TTC549 (cell line): ENCODE measurements around the gene ATG10.

ENCODE experiments used
- FAIRE-seq: peaks from 2 replicates; lab custom pipeline; 2012; peaks lifted over from hg19 to GRCh38; lab: Jason Lieb, UNC

ATG10 gene

GRCh38 chr5:82165740-82166530 is 194.1 kb downstream of the ATG10 start:
- peak; percentile 87 for FAIRE-seq

DNA sequence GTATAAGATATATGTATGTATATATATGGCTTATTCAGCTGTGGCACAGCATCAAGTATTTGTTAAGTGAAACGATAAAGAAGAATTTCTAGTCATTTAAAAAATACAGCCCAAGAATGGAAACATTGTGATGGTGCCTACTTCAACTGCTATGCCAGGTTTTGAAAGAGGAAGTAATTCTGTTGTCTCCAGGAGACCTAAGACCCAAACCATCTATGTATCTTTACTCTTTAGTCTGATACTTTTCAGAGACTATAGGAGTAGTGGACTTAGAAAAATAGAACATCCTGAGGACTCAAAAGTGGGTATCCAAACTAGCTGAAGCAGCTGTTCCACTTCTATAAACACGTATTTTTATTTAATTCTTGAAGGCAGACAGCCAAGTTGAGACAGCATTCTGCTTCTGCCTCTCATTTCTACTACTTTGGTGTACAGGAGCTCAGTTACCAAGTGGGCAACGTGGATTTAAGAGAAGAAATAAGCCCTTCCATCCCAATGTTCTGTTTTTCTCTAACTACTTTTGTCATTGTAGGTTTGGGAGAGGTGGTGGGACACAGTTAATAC is 195.6 kb downstream of the ATG10 start:
- FAIRE-seq: no peak

DNA sequence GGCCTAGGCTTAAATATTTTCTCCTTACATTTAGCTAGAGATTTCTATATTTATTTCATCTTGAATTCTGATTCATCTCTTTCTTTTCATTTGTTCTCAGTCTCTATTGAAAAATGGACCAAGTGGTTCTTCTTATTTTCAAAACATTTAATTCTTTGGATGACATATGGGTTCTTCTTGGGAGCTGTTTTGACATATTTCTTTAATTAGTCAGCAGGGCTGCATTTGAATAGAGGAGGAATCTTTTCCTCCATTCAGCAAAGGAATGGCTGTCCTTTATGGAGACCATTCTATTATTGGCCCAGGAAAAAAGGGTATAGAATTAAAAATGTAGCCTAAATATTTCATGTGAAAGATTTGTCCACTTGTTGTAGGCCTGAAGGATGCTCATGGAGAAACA is 196.5 kb downstream of the ATG10 start:
- no peak for FAIRE-seq

GRCh38 chr5:82169892-82170291 is 198.1 kb downstream of the ATG10 start:
- FAIRE-seq: no peak

DNA sequence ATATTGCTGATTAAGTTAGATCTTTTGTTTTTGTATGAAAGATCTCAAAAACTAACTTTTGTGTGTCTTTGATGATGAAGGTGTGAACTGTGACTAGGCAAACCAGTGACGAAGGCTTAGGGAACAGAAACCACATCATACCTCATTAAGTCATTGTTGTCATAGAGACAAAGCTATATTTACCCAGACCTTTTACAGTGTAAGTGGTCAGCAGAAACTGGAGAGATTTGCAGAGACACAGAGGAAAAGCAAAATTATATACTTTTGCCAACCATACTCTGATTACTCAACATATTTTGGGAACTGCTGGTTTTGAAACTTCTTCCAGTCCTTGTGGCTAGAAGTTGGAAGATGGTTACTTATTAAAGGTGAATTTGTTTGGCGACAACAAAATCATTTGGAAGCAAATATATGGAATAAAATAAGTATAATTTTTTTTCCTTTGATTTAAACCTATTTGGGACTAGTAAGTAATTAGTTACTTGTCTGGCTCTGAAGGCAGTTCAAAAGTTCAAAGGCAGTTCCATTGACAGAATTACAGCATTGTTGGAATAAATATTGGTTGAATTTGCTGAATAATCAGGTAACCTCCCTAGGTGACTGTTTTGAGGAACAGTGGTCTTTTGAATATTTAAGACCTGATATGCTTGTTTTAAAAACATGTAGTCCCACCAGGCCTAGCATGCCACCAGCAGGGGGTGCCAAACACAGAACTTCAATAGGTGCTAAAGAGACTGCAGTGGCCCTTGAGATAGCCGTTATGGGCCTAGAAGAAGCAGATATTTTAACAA is 202.5 kb downstream of the ATG10 start:
- FAIRE-seq: peak; percentile 54

DNA sequence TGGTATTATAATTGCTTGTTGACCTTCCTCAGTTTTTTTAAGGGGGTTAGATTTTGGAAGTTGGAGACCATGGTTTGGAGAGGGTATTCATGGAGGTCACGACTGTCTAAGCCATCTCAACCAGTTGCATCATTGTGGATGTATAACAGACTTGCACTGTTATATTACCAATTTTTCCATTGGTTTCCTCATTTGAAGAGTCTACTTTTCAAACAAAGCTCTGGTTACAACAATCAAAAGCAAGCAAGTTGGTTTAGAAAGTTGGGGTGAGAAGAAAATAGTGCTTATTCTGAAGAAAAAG is 203.0 kb downstream of the ATG10 start:
- no peak for FAIRE-seq

DNA sequence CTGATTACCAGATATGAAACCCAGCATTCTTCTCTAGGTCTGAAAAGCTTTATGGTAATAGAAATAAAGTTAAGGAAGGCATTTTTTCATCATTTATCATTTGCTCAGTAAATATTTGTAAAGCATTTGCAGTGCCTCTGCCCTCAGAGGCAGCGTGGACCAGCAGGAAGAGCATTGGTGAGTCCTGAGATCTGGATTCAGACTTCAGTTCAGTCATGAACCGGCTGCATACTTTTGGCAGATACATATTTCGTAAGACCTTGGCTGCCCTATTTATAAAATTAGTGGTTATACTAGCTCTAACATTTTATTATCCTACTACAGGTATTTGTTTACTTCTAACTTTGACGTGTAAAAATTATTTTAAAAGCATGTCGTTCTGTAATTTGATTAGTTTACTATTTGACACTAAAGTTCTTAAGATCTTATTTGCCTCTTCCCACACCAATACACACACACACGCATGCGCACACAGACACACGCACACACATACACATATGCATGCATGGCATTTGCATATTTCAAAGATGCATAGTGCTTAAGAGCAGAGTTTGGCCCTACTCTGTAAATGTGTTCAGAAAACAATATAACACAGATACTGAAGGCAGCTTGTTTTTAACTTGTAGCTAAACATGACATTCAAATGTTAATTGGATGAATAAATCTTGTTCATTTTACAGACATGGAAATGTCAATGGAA is 204.4 kb downstream of the ATG10 start:
- no peak for FAIRE-seq

- FAIRE-seq: no peak
Measured at GRCh38 chr5:82178378-82178777, 206.6 kb downstream of the ATG10 start.

DNA sequence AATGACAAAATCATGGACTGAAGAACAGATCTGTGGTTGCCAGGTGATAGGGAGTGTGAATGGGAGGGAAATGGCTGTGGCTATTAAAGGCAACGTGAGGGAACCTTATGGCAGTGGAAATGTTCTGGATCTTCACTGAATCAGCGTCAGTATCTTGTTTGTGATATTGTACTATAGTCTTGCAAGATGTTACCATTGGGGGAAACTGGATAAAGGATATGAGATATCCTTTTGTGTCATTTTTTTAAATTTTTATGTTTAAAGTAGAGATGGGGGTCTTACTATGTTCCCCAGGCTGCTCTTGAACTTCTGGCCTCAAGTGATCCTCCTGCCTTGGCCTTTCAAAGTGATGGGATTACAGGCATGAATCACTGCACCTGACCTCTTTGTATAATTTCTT is 210.8 kb downstream of the ATG10 start:
- FAIRE-seq: no peak

DNA sequence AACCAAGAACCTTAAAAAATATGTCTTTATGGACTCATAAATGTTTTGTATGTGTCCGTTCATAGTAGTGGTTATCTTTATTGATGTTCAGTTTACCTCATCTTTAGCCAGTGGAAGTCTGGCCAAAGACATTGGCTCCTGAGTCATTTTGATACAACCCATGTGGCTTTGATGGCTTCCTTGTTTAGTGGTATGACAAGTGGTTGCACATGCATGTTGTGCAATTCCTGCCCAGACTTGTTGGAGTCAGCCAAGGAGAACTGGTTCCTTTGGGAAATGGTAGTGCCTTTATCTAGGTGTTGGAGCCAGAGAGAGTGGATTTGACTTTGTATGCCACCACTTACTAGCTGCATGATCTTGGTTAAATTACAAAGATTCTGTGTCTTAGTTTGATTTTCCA is 212.0 kb downstream of the ATG10 start:
- FAIRE-seq: no peak

DNA sequence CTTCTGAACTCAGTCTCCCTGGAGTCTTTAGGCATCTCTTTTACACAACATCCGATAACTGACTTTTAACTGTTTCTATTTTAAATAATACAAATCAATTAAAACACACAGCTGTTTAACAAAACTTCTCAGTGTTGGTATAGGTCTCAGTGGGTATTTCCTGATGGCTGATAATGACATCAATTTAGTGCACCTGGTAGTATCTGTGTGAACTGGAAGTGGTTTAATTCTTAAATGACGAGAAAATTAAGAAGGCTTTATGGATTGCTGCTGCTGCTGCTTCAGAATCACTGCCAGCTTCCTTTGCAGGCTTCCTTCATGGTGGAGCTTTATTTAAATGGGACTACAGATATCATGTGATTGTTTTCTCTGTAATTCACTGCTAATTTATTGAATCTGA is 214.0 kb downstream of the ATG10 start:
- no peak for FAIRE-seq

GRCh38 chr5:82197550-82197949 is 225.7 kb downstream of the ATG10 start:
- FAIRE-seq: no peak

- no peak for FAIRE-seq
Measured at GRCh38 chr5:82204567-82204966, 232.7 kb downstream of the ATG10 start.

DNA sequence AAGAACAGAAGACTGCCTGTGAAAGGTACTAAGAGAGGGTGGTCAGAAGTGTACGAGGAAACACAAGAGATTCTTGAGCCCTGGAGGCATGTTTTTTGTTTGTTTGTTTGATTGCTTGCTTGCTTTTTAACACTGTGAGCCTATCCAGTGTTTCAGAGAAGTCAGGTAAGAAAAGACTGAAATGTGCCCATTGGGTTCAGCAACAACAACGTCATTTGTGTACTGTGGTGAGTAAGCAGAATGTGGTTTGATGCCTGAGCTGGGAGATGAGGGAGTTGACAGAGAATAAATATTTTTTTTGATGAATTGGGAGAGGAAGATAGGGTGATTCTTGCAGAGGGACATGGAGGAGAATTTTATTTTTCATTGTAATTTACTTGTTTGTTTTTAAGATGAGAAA is 233.2 kb downstream of the ATG10 start:
- FAIRE-seq: no peak

- FAIRE-seq: no peak
Measured at GRCh38 chr5:82208371-82208770, 236.5 kb downstream of the ATG10 start.

- no peak for FAIRE-seq
Measured at GRCh38 chr5:82211855-82212572, 240.2 kb downstream of the ATG10 start.

DNA sequence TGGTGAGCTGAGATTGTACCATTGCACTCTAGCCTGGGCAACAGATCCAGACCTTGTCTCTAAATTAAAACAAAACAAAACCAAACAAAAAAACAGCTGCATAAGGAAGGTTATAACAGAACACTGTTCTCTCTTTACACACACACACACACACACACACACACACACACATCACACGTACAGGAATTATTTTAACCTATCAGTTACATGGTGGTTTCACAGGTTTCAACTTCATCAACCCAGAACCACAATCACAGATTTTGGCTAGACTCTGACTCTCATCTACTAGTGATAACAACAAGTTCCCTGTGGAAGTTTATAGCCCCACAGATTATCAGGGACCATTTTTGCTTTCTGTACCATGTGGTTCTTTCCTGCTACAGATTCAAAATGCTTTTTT is 246.1 kb downstream of the ATG10 start:
- no peak for FAIRE-seq

- no peak for FAIRE-seq
Measured at GRCh38 chr5:82218374-82219156, 246.7 kb downstream of the ATG10 start.

- no peak for FAIRE-seq
Measured at GRCh38 chr5:82221020-82221419, 249.2 kb downstream of the ATG10 start.

DNA sequence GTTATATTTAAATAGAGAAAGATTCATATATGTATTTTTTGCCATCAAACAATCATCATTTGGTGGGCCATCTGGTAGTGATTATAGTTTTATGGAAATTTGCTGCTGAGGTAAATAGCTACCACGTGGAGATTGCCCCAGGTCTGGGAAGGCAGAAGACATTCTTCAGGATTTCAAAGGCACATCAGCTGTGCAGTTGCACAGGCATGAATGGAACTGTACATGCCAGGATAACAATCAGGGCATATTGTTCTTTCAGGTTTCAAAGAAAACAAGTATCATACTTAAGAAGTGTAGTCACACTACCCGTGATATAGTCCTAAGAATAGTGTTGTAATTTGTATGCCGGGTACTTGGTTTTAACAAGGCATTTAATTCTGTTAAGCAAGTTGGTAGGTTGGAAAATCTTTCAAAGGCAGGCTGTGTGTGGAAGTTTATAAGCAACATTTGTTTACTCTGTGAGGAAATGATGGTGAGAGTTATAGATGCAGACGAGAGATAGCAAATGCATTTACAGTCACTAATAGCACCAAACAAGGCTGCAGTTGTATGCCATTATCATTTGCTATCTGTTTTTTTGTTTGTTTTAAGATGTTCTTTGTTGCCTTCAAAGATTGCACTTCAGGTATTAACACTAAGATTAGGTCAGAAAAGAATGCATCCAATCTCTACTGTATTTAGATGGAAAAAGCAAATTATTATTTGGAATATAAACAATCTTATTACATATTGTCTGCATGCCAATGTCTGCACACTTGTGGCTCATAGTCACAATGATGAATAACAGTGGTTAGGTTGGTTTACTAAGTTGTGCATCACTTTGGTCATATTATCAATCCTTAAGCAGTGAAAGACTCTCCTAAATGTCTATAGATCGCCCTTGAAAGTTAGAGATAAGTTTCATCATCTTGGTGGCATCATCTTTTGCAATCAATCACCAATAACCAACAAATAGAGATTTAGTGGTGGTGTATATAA is 251.1 kb downstream of the ATG10 start:
- FAIRE-seq: no peak
